GM12875 (cell line): Measurements from ENCODE around the gene CDKL1.
"Not testable (repeated sequence)": the region's sequence is repeated elsewhere in the genome, so short reads cannot be mapped to it uniquely, and the experiment has no call there.

ENCODE experiments used
- H3K4me3 ChIP-seq: one replicate; pipeline ENCODE4 v1.5.1; 2011; ENCODE audit warnings: low read depth, low read length, control low read depth
- CTCF ChIP-seq: IDR thresholded peaks from 2 replicates; pipeline ENCODE4 v1.5.1; 2011; ENCODE audit warnings: low read depth, mild to moderate bottlenecking, control low read depth, inconsistent platforms, low read length, moderate library complexity, borderline replicate concordance; ENCODE audit not compliant: insufficient read depth

CDKL1 gene

DNA sequence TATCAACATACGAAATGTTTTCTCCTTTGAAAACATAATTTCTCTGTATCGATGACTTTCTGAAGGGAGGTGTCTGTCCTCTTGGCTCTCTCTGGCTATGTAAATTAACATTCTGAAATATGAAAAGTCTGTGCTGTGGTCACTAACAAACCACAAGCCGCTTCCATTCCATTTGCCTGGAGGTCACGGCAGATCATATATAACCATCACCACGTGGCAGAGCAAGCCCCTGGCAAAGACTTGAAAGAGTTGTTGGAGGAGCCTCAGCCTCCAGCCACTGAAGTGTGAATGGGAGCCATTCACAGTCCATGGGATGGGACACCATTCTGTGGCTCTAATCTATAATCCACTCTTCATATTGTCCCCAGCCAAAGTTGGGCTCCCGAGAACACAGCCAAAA lies 39.6 kb downstream of the CDKL1 start:
- no peak overlapping the region for H3K4me3 ChIP-seq
- no peak for TF ChIP-seq CTCF

DNA sequence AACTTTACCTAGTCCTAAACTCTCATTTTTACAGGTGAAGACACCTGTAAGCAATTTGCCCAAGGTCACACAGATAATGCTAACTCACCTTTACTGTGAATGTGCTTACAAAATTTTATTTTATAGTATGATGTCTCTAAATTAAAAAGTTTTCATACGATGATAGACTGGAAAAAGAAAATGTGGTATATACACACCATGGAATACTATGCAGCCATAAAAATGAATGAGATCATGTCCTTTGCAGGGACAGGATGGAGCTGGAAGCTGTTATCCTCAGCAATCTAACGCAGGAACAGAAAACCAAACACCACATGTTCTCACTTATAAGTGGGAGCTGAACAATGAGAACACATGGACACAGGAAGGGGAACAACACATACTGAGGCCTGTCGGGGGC lies 40.4 kb downstream of the CDKL1 start:
- not testable (repeated sequence) for H3K4me3 ChIP-seq

GRCh38 chr14:50355692-50356091 lies 41.0 kb downstream of the CDKL1 start:
- H3K4me3 ChIP-seq = no peak overlapping the region
- no peak for TF ChIP-seq CTCF

DNA sequence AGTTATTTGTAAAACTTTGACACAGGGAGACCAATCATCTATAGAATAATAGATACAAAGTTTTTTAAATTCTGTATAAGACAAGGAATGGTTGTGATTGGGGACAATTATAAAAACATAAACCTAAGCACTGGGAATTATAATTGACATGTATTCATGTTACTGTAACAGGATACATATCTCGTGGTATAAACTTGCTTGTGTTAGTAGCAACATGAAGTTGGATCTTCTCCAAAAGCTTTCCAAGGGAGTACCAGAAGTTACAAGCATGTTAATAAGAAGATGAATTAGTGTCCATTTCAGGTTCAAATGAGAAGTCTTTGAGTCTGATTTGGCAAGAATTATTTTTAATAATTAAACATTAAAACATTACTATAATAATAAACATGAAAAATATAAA lies 42.2 kb downstream of the CDKL1 start:
- no peak for TF ChIP-seq CTCF
- H3K4me3 ChIP-seq = no peak overlapping the region

- H3K4me3 ChIP-seq = no peak overlapping the region
- no peak for TF ChIP-seq CTCF
These were observed 43.6 kb downstream of the CDKL1 start for GRCh38 chr14:50353126-50353525.

GRCh38 chr14:50352584-50352983 lies 44.1 kb downstream of the CDKL1 start:
- TF ChIP-seq CTCF = no peak
- no peak overlapping the region for H3K4me3 ChIP-seq

DNA sequence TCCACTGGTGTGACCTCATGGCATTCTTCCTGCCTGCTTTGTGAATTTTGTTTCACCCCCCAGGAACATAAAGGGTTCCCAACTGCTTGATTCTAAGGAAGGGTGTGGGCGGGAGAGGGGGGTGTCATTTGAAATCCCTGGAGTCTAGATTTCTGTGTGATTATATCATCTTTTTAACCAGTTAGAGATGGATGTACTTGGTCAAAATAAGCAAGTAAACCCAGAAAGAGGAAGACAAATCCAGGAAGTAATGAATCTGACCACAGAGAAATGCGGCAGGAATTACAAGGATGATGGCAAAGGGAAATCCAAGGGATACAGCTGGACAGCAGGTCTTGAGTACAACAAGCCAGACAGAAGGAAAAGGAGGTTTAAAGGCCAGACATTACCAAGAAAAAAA lies 45.7 kb downstream of the CDKL1 start:
- TF ChIP-seq CTCF = no peak

GRCh38 chr14:50348933-50349332 lies 47.7 kb downstream of the CDKL1 start:
- no peak overlapping the region for H3K4me3 ChIP-seq

More for the DNA sequence above, 45.7 kb downstream of the CDKL1 start:
- no peak overlapping the region for H3K4me3 ChIP-seq

More at GRCh38 chr14:50348933-50349332, 47.7 kb downstream of the CDKL1 start:
- TF ChIP-seq CTCF = no peak
